SU-DHL-6 (cell line): ENCODE results near the gene SLC66A1.
"Not testable (repeated sequence)": the region's sequence is repeated elsewhere in the genome, so short reads cannot be mapped to it uniquely, and the experiment has no call there.

Source experiments
- H2AFZ ChIP-seq: fragments of 200-600 bp; sonication (generic); 2 replicates; pipeline ENCODE4 v1.6.1; 2014; ENCODE audit warnings: low read depth, mild to moderate bottlenecking, moderate library complexity, mixed read lengths, antibody characterized with exemption, low read length; ENCODE audit not compliant: severe bottlenecking
- H3F3A ChIP-seq: fragments of 200-600 bp; shearing (Covaris generic); 2 replicates; pipeline ENCODE4 v1.6.0; 2016; ENCODE audit warnings: antibody characterized with exemption, mild to moderate bottlenecking; ENCODE audit not compliant: insufficient read depth
- H3K27ac ChIP-seq: fragments of 200-600 bp; sonication (generic); 2 replicates; pipeline ENCODE4 v1.5.1; 2016; ENCODE audit warnings: low read depth, mild to moderate bottlenecking, low read length, moderate library complexity, mixed read lengths
- H3K27me3 ChIP-seq: fragments of 200-600 bp; sonication (generic), shearing (Covaris generic); 2 replicates; pipeline ENCODE4 v1.6.0; 2014; ENCODE audit warnings: mild to moderate bottlenecking, low read length
- H3K36me3 ChIP-seq: fragments of 200-600 bp; sonication (generic); 2 replicates; pipeline ENCODE4 v1.6.1; 2014; ENCODE audit warnings: mild to moderate bottlenecking, low read length, mixed read lengths
- H3K4me2 ChIP-seq: fragments of 300-600, 200-600 bp; shearing (Covaris generic), sonication (generic); 2 replicates; pipeline ENCODE4 v1.6.0; 2014; ENCODE audit warnings: low read length, low read depth, mild to moderate bottlenecking; ENCODE audit not compliant: poor library complexity, severe bottlenecking
- H3K4me3 ChIP-seq: fragments of 200-600 bp; sonication (generic); 2 replicates; pipeline ENCODE4 v1.5.1; 2014; ENCODE audit warnings: antibody characterized with exemption, low read length, mild to moderate bottlenecking, mixed read lengths; ENCODE audit not compliant: insufficient read depth, poor library complexity, severe bottlenecking
- H3K79me2 ChIP-seq: fragments of 200-600 bp; sonication (generic); 2 replicates; pipeline ENCODE4 v1.6.1; 2014; ENCODE audit warnings: mild to moderate bottlenecking, low read length, moderate library complexity; ENCODE audit not compliant: insufficient read depth
- H3K9ac ChIP-seq: fragments of 200-600 bp; sonication (generic); 2 replicates; pipeline ENCODE4 v1.7.0; 2014; ENCODE audit warnings: mild to moderate bottlenecking, low read length
- H3K9me2 ChIP-seq: fragments of 200-600 bp; sonication (generic); replicated peaks from 2 replicates; pipeline ENCODE4 v1.6.1; 2014; ENCODE audit warnings: low read length; ENCODE audit not compliant: insufficient read depth
- H3K9me3 ChIP-seq: fragments of 200-600 bp; sonication (generic); 2 replicates; pipeline ENCODE4 v1.6.1; 2014; ENCODE audit warnings: low read length, mixed read lengths; ENCODE audit not compliant: insufficient read depth
- H4K20me1 ChIP-seq: fragments of 200-600 bp; sonication (generic); 2 replicates; pipeline ENCODE4 v1.6.1; 2014; ENCODE audit warnings: low read depth, mild to moderate bottlenecking, antibody characterized with exemption, low read length, moderate library complexity, mixed read lengths
- CTCF ChIP-seq: fragments of 200-600 bp; sonication (generic); IDR thresholded peaks from one replicate; pipeline ENCODE4 v1.5.1; 2017; ENCODE audit warnings: antibody characterized with exemption, mild to moderate bottlenecking, low read length, moderate library complexity; ENCODE audit not compliant: insufficient read depth, poor library complexity, severe bottlenecking
- EZH2phosphoT487 ChIP-seq: fragments of 200-600 bp; sonication (generic), shearing (Covaris generic); conservative IDR thresholded peaks from 2 replicates; pipeline ENCODE4 v1.6.1; 2018; ENCODE audit warnings: mild to moderate bottlenecking, antibody characterized with exemption, low read length, moderate library complexity, mixed read lengths

SLC66A1 gene

GRCh38 chr1:19283891-19284290 lies 28.2 kb upstream of the SLC66A1 start:
- Histone ChIP-seq H3K27me3 (no peaks in the 10 kb centered on the region), H3K36me3 (no peaks in the 10 kb centered on the region), H3K9me3 (no peaks in the 10 kb centered on the region), H3K4me3 (no peak overlapping the region), H3K4me2 (no peak overlapping the region), H3K27ac (no peak overlapping the region), H4K20me1 (no peaks in the 10 kb centered on the region), H3K79me2 (no peaks in the 10 kb centered on the region), H3K9me2 (no peaks in the 10 kb centered on the region), H2AFZ (no peak overlapping the region), H3K9ac (no peak overlapping the region), H3F3A (no peaks in the 10 kb centered on the region)
- TF ChIP-seq CTCF, result no peak
- TF ChIP-seq EZH2phosphoT487, result no peak

GRCh38 chr1:19284881-19285280 lies 27.2 kb upstream of the SLC66A1 start:
- H3F3A ChIP-seq, result no peaks in the 10 kb centered on the region
- no peak overlapping the region for H3K9ac ChIP-seq
- H3K9me2 ChIP-seq, result no peaks in the 10 kb centered on the region
- H4K20me1 ChIP-seq, result no peaks in the 10 kb centered on the region
- no peaks in the 10 kb centered on the region for H3K79me2 ChIP-seq
- H3K4me2 ChIP-seq, result no peak overlapping the region
- no peak overlapping the region for H2AFZ ChIP-seq
- no peaks in the 10 kb centered on the region for H3K9me3 ChIP-seq
- no peak overlapping the region for H3K4me3 ChIP-seq
- TF ChIP-seq EZH2phosphoT487, result no peak
- no peak for TF ChIP-seq CTCF
- no peaks in the 10 kb centered on the region for H3K36me3 ChIP-seq
- no peaks in the 10 kb centered on the region for H3K27me3 ChIP-seq
- H3K27ac ChIP-seq, result no peak overlapping the region

GRCh38 chr1:19285366-19285765 lies 26.8 kb upstream of the SLC66A1 start:
- H3K4me2 ChIP-seq, H3K79me2 ChIP-seq, H4K20me1 ChIP-seq, H3K27ac ChIP-seq, H3K9me2 ChIP-seq, H3F3A ChIP-seq, H3K9ac ChIP-seq, H3K9me3 ChIP-seq, H3K36me3 ChIP-seq, H3K4me3 ChIP-seq, H3K27me3 ChIP-seq, H2AFZ ChIP-seq: not testable (repeated sequence)

- H3K4me3 ChIP-seq, H3K79me2 ChIP-seq, H3K9me3 ChIP-seq, H3K9me2 ChIP-seq, H3K36me3 ChIP-seq, H3K27ac ChIP-seq, H3F3A ChIP-seq, H2AFZ ChIP-seq, H3K27me3 ChIP-seq, H4K20me1 ChIP-seq, H3K4me2 ChIP-seq, H3K9ac ChIP-seq: not testable (repeated sequence)
Measured at GRCh38 chr1:19285807-19286206, 26.3 kb upstream of the SLC66A1 start.
